Loucy (cell line): ENCODE measurements around the gene SLU7.
A peak's percentile ranks its signal among the peaks of the same experiment; 100 is the strongest.

Experiments used
- H2AFZ ChIP-seq: fragments of 200-600 bp; sonication (generic); 2 replicates; pipeline ENCODE4 v1.6.0; 2016; ENCODE audit warnings: antibody characterized with exemption, mild to moderate bottlenecking, low read length, moderate library complexity
- H3F3A ChIP-seq: fragments of 200-600 bp; 2 replicates; pipeline ENCODE4 v1.6.0; 2016; ENCODE audit warnings: antibody characterized with exemption, low read depth, mild to moderate bottlenecking
- H3K27me3 ChIP-seq: fragments of 200-600 bp; sonication (generic); 2 replicates; pipeline ENCODE4 v1.6.1; 2014; ENCODE audit warnings: low read length, mild to moderate bottlenecking; ENCODE audit not compliant: insufficient read depth, poor library complexity, severe bottlenecking
- H3K36me3 ChIP-seq: fragments of 200-600 bp; sonication (generic); 2 replicates; pipeline ENCODE4 v1.6.1; 2016; ENCODE audit warnings: low read length; ENCODE audit not compliant: insufficient read depth
- H3K4me1 ChIP-seq: fragments of 200-600 bp; sonication (generic); 2 replicates; pipeline ENCODE4 v1.5.1; 2014; ENCODE audit warnings: low read length, mild to moderate bottlenecking; ENCODE audit not compliant: insufficient read depth, poor library complexity, severe bottlenecking
- H3K4me2 ChIP-seq: fragments of 200-600 bp; sonication (generic); 2 replicates; pipeline ENCODE4 v1.6.0; 2014; ENCODE audit warnings: antibody characterized with exemption, low read length, low read depth, mild to moderate bottlenecking; ENCODE audit not compliant: poor library complexity, severe bottlenecking
- H3K4me3 ChIP-seq: fragments of 200-600 bp; sonication (generic); 2 replicates; pipeline ENCODE4 v1.5.1; 2014; ENCODE audit warnings: low read length, mild to moderate bottlenecking, mixed read lengths; ENCODE audit not compliant: poor library complexity, severe bottlenecking
- H3K79me2 ChIP-seq: fragments of 200-600 bp; sonication (generic); 2 replicates; pipeline ENCODE4 v1.6.1; 2014; ENCODE audit warnings: low read length; ENCODE audit not compliant: insufficient read depth
- H3K9ac ChIP-seq: fragments of 200-600 bp; sonication (generic); 2 replicates; pipeline ENCODE4 v1.6.0; 2014; ENCODE audit warnings: mild to moderate bottlenecking, low read depth, low read length, moderate library complexity; ENCODE audit not compliant: poor library complexity, severe bottlenecking
- H3K9me2 ChIP-seq: fragments of 200-600 bp; sonication (generic); replicated peaks from 2 replicates; pipeline ENCODE4 v1.6.1; 2016; ENCODE audit warnings: low read depth, low read length, mixed read lengths
- H3K9me3 ChIP-seq: fragments of 200-600 bp; sonication (generic); 2 replicates; pipeline ENCODE4 v1.6.1; 2014; ENCODE audit warnings: mild to moderate bottlenecking, antibody characterized with exemption, low read length, low read depth; ENCODE audit not compliant: insufficient read depth
- H4K20me1 ChIP-seq: fragments of 200-600 bp; sonication (generic); 2 replicates; pipeline ENCODE4 v1.6.0; 2014; ENCODE audit warnings: antibody characterized with exemption, low read length, mild to moderate bottlenecking; ENCODE audit not compliant: insufficient read depth, poor library complexity, severe bottlenecking
- CTCF ChIP-seq: fragments of 200-600 bp; sonication (generic); conservative IDR thresholded peaks from 2 replicates; pipeline ENCODE4 v1.5.1; 2014; ENCODE audit warnings: mild to moderate bottlenecking, antibody characterized with exemption, low read length
- EZH2phosphoT487 ChIP-seq: fragments of 200-600 bp; IDR thresholded peaks from 2 replicates; pipeline ENCODE4 v1.6.1; 2018; ENCODE audit warnings: antibody characterized with exemption, mild to moderate bottlenecking, moderate library complexity, borderline replicate concordance

SLU7 gene

GRCh38 chr5:160418561-160419457 lies at the start of gene SLU7:
Gene SLU7, minus strand, starts transcription at chr5:160419081. Its CDS starts 3,787 bp downstream, at chr5:160415294.
- no peak for TF ChIP-seq EZH2phosphoT487
- no peak for TF ChIP-seq CTCF
- Histone ChIP-seq H3K9me3 (no peaks in the 10 kb centered on the region), H3K4me3 (peak within 1 kb of the TSS; percentile 94), H3K27me3 (no peaks in the 10 kb centered on the region), H2AFZ (peak within 1 kb of the TSS; percentile 60), H3K9ac (peak within 1 kb of the TSS; percentile 79), H3K9me2 (no peaks in the 10 kb centered on the region), H3K79me2 (peaks cover 43% of the 10 kb centered on the region), H3K4me2 (peak within 1 kb of the TSS; percentile 84), H3K4me1 (peaks cover 27% of the 10 kb centered on the region), H3F3A (no peaks in the 10 kb centered on the region), H4K20me1 (peaks cover 17% of the 10 kb centered on the region), H3K36me3 (no peaks in the 10 kb centered on the region)

DNA sequence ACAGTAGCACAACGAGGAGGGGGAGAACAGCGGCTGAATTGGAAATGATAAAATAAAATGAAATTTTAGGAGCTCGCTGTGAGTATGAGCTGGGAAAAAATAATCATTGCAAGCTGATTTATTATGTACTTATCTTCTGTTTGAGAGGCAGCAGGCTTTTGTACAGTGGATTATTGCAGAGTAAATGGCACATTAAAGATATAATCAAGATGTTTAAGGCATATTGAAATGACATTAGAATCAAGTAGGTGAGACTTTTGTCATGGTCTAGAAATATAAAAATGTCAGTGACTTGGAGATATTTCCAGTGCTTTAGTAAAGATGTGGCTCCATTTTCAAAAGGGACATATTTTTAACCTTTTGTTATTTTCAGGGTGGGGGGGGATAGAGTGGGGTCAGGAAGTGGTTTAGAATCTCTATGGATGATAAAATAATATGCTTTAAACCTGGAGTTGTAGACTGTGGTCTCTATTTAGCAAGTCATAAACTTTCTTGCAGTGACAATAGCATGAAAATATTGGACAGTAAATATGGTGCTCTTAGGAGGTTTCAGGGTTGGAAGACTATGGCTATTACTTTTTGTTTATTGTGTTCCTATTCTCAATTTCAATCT lies 49.6 kb upstream of the SLU7 start:
- no peaks in the 10 kb centered on the region for H3K9me2 ChIP-seq
- H3K4me1 ChIP-seq = peaks cover 41% of the 10 kb centered on the region
- peak overlapping the region; percentile 78 for H3K4me2 ChIP-seq
- TF ChIP-seq EZH2phosphoT487 = no peak
- TF ChIP-seq CTCF = no peak
- H3K36me3 ChIP-seq = no peaks in the 10 kb centered on the region
- H3F3A ChIP-seq = peaks cover 3% of the 10 kb centered on the region; the same call in 1 of the 2 replicates
- H3K27me3 ChIP-seq = no peaks in the 10 kb centered on the region
- H3K4me3 ChIP-seq = peak overlapping the region; percentile 98
- H2AFZ ChIP-seq = no peak overlapping the region
- peaks cover 53% of the 10 kb centered on the region for H3K79me2 ChIP-seq
- peaks cover 3% of the 10 kb centered on the region for H4K20me1 ChIP-seq
- no peaks in the 10 kb centered on the region for H3K9me3 ChIP-seq
- H3K9ac ChIP-seq = peak overlapping the region; percentile 97

DNA sequence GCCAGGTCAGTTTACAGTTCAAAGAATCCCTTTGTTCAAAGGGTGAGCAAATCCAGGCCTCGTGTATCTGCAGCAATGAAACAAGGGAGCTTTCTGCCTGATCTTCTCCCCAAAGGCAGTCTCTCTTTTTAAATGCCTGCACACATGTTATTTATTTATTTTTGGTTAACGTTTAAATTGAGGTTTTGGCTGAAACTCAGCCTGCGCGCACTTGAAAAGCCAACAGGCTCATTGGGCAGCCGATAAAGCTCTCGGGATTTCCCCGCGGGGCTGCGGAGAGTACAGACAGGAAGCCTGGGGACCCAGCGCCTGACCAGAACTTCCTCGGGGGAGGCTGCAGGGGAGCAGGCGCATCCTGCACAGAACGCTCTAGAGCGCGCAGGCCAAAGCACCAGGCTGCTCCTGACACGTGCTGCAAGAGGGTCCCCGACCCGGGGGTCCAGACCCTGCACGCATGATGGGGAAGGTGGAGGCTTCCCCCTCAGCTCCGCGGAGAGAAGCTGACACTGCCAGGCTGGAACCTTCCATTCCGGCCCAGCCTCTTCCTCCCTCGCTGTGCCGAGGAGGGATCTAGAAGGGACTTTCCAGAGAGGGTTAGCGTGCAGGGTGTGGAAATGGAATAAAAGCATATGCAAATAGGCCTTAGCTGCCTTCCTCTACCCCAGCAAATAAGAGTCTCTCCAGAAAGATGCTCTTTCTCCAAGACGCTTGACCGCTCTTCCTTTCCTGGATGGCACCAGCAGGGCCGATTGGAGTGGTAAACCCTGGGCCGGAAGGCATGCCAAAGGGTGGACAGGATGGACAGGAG lies 48.9 kb upstream of the SLU7 start:
- H3K9me3 ChIP-seq = no peaks in the 10 kb centered on the region
- H3K9ac ChIP-seq = peak overlapping the region; percentile 97
- no peaks in the 10 kb centered on the region for H3K36me3 ChIP-seq
- H3K4me2 ChIP-seq = peak overlapping the region; percentile 78
- peaks cover 42% of the 10 kb centered on the region for H3K4me1 ChIP-seq
- H3K79me2 ChIP-seq = peaks cover 46% of the 10 kb centered on the region
- TF ChIP-seq CTCF (no peak), EZH2phosphoT487 (no peak)
- H3K9me2 ChIP-seq = no peaks in the 10 kb centered on the region
- no peak overlapping the region for H2AFZ ChIP-seq
- H3K27me3 ChIP-seq = no peaks in the 10 kb centered on the region
- H3K4me3 ChIP-seq = peak overlapping the region; percentile 98
- H4K20me1 ChIP-seq = peaks cover 3% of the 10 kb centered on the region
- H3F3A ChIP-seq = peaks cover 3% of the 10 kb centered on the region; the same call in 1 of the 2 replicates
